T-helper 1 cell treated with Interleukin-12 subunit alpha and Interleukin-12 subunit beta and Interleukin-4 antibody, amounts not matched to agents 30 ng/mL and 1 ng/mL, for 36 hours (primary cell): ENCODE data around the gene CCDC57. TPM values are rescaled to one million over a fixed set of nuclear protein-coding genes. Genes with fewer than 3 reads are reported as not detected.
"Not testable (repeated sequence)": the region's sequence is repeated elsewhere in the genome, so short reads cannot be mapped to it uniquely, and the experiment has no call there.

Experiments
- intact Hi-C: fragments of 100-400 bp; cut with micrococcal nuclease; formaldehyde crosslinking; loops from one replicate; pipeline ENCODE4 v1.15.1; 2024
- total RNA-seq: library from RNA; stranded (reverse); gene quantifications from 2 replicates; pipeline ENCODE4 v1.2.3, GENCODE V29; 2022

CCDC57 gene
- total RNA-seq, 1 donor from 2014 or later = 75.3 TPM

DNA sequence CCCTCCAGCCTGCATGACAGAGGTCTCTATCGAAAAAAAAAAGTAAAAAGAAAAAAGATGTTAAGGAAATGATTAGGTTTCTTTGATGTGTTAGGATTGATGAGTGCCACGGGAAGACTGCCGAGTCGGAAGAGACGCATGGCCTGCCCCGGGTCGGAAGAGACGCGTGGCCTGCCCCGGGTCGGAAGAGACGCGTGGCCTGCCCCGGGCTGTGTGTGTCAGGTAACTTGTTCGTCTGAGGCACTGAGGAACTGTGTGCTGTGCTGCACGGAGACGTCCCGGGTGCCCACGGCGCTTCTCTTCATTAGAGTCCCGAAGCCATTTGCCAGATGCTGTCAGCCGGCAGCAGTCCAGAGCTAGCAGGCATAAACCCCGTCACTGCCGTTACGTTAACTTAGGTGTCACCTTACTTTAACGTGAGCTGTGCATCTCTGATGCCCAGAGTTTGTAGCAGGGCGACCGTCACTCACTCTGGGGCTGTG is 74.1 kb downstream of the CCDC57 start:
- intact Hi-C loops = no loop called here

DNA sequence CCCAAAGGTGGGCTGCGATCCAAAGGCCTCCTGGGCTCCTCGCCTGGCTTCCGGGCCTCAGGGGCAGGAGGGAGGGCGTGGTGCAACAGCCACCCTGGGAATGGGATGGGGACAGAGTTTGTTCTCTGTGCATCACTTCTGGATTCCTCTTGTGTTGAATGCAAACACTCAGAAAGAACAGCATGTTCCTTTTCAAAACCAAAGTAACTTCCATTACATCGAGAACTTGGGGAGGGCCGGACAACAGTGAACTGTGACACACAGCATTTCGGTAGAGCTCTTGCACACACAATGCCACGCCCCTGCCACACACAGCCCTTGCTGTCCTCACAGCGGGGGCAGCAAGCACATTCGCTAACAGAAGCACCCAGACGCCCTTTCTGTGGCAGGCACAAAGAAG is 78.5 kb downstream of the CCDC57 start:
- intact Hi-C loops = no loop called here

DNA sequence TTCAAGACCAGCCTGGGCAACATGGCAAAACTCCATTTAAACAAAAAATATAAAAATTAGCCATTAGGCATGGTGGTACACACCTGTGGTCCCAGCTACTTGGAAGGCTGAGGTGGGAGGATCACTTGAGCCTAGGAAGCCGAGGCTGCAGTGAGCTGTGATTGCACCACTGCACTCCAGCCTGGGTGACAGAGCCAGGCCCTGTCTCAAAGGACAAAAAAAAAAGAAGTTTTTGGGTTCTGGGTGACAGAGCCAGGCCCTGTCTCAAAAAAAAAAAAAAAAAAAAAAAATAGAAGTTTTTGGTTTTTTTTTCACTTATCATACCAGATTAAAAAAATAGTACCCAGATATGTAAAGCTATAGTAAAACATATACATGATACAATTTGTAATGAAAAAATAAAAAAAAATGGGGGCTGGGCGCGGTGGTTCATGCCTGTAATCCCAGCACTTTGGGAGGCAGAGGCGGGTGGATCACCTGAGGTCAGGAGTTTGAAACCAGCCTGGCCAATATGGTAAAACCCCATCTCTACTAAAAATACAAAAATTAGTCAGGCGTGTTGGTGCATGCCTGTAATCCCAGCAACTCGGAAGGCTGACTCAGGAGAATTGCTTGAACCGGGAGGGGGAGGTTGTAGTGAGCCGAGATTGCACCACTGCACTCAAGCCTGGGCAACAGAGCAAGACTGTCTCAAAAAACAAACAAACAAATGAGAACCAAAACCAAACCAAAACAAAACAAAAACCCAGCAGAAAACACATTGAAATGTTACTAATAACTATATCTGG is 79.3 kb downstream of the CCDC57 start:
- intact Hi-C loops = not testable (repeated sequence)

DNA sequence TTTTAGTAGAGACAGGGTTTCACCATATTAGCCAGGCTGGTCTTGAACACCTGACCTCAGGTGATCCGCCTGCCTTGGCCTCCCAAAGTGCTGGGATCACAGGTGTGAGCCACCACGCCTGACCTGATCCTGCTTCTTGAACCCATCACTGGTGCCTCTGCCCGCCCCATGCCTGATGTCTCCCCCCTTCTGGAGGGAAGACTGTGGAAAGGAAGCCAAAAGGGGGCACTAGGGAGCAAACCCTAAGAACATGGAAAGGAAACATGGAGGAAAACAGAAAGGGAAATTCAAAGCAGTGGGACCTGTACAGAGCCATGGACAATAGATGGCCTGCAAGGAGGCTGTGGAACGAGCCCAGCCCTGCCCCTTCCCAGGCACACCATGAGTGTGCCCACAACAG is 83.5 kb downstream of the CCDC57 start:
- intact Hi-C loops = no loop called here

DNA sequence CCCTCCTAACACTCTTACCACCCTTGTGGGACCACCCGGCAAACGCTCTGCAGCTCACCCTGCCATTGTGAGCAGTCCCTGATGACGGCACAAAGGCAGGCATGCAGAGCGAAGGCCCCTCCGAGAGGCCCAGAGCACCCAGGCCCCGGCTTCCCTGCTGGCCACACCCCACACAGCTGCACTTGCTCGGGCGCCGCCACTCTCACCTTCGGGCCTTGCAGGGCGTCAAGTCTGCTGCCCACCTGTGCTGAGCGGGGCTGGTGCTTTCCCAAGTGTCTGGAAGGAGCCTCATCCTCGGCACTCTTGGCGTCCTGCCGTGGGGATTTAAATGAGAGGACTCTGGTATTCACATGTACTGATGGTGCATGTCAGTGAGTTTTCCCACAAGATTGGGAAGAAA is 84.4 kb downstream of the CCDC57 start:
- intact Hi-C loops = no loop called here

DNA sequence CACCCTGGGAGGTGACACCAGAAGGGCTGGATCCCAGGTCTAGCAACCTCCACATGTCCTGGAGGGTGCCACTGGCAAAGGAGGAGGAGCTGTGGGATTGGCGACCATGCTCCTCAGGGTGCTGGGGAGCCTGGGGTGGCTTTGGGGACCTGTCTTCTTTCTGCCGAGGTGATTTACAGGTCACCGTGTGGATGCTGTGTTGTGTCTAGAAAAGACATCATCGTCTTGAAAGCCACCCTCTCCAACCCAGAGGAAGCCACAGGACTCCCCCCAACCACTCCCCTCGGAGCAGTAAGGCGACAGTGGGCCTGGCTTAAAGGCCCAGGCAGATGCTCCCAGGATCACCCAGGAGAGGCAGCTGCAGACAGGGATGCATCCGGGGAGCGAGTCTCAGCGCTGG is 84.9 kb downstream of the CCDC57 start:
- intact Hi-C loops = loop anchor here (2.0 kb wide), 1 partner anchor 27 kb away; no protein-coding TSS in a partner anchor

DNA sequence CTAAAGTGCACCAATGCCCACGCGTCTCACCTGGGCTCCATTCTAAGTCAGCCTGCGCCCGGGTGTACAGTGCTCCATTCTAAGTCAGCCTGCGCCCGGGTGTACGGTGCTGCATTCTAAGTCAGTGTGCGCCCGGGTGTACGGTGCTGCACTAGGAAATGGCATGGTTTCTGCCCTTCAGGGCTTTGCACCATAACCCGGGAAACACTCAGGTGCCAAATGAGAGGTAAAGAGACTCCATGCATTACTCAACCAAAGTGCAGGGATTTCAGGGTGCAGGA is 85.4 kb downstream of the CCDC57 start:
- intact Hi-C loops = loop anchor here (2.0 kb wide), 1 partner anchor 28 kb away; no protein-coding TSS in a partner anchor

DNA sequence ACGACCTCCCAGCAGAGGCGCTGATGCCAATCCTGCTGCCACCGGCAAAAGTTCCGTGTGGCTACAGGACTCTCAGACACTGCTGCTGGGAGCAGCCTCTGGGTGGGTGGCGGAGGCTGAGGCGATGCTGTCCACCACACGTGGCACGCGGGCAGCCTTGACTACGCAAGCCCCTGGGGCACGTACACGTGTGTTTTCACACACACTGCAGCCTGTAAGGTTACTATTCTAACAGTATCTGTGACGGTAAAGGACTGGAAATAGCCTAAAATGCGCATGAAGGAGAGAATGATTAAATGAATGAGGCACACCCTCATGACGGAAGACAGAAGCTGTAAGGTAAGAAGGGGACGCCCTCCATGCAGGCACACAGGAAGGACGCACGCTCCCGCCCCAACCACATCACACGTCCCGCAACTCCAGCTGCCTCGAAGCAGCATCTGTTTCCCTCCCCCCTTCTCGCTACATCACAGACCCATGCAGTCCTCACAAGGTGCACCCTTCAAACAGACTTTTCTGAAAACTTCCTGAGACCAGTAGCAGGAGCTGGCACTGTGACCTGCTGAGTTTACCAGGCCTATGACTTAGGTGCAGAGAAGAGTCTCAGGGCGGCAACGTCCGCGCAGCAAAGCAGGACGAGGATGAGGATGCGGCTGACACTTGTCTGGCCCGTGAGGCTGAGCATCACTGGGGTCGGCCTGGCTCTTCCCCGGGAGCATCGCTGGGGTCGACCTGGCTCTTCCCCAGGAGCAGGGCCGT is 85.9 kb downstream of the CCDC57 start:
- intact Hi-C loops = loop anchor here (1.0 to 2.0 kb wide), 3 partner anchors 20 to 28 kb away; partner anchors contain the start of gene FASN

DNA sequence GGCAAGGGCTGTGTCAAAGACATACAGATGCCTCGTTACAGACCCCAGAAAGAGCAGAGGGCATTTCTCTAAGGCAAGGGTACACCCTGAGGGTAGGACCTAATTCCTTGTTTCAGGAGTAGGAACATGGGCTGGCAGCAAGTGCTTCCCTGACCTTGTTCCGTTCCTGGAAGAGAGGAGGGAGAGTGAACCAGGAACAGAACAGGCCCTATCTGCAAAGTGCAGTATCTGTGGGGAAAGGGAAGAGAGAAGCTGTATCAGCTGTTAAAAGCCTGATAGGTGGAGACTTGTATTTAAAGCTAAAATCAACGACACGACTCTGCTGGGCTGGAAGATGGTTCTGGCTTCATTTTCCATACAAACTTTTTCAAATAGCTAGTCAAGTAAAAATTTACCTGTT is 88.5 kb downstream of the CCDC57 start:
- intact Hi-C loops = no loop called here

DNA sequence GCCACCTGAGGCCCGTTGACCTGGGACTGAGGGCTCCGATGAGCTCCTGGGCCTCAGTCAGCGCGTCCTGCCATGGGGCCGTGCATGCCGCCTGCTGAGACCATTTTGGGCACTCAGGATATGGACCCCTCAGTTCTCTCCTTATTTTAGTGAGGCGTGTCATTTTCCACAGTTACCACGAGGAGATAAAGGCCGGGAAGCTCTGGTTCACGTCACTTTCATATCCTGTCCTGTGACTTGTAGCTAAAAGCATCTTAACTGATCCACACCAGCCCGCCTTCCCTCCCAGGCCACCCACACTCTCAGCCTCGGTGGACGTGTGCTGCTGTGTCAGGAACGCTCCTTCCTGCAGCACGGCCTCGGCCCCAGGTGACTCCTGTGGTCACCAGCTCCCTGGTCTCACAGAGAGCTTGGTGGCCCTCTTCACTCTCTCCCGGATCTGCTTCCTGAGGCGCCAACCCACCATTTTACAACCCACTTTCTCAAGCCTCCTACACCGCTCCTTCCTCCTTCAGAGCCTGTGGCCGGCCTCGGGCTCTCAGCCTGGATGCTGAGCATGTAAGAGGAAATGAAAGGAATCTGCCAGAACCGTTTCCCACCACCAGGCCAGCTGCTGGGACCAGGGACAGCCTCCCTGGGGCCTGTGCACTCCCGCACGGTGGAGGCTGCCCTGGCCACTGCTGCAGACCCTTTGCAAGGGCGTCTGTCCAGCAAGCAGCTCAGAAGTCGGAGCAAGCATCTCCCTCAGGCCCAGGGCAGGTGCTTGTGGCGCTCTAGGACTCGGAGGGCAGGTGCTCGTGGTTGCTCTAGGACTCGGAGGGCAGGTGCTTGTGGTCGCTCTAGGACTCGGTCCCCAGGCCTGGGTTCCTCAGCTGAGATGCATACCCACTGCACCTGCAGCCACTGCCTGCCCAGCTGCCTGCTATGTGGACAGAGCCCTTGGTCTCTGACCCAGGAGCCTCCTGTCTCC is 90.7 kb downstream of the CCDC57 start:
- intact Hi-C loops = no loop called here

DNA sequence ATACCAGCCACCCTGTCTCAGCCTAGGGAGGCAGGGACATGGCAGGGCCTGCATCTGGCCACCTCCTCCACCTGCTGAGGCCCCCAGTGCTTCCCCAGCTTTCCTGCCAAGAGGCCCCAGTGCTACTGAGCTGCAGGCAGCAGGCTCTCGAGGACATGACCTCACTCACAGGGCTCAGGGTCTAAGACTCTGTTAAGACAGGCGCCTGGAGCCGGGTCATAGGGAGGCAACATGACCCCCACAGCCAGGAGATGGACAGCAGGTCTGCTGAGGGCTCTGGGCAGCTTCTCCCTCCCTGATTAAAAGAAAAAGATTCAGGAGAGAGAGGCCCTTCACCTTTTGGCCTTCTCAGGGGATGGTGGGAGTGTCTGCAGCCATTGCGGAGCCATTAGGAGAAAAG is 91.4 kb downstream of the CCDC57 start:
- intact Hi-C loops = no loop called here

DNA sequence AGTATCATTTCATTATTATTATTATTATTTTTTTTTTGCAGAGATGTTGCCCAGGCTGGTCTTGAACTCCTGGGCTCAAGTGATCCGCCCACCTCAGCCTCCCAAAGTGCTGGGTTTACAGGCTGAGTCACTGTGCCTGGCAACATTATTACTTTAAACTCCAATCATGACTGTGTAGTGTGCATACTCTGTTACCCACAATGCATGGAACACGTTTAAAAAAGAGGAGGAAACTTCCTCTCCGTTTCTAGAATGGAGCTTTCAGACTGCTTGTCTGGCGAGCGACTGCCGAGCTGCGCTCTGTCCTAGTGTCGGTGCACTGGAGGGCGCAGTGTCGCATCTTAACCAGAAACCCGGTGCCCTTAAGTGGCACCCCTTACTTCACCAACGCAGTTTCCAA is 92.5 kb downstream of the CCDC57 start:
- intact Hi-C loops = loop anchor here (1.0 kb wide), 1 partner anchor 20 kb away; no protein-coding TSS in a partner anchor

DNA sequence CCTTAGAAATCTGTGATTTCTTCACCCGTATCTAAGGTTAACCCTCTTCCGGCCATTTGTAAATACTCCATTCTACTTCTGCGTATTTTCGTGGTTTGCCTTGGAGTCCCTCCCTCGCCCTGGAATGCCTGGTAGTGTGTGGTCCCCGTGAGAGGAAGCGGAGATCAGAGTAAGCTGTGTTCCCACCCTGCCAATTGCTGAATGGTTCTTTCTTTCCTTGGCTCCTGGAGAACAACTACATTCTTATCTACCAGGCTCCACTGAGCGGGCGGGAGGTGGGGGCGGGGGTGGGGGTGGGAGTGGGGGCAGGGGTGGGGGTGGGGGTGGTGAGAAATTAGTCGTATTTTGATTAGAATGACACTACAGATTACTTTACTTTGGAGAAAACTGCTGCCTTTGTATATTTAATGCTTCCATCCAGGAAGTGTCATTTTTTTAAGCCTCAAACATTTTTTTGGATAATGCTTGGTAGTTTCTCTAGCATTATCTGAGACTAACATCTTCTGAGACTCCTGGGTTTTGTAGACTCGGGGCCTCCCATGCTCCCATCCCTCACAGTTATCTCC is 93.7 kb downstream of the CCDC57 start:
- intact Hi-C loops = no loop called here

DNA sequence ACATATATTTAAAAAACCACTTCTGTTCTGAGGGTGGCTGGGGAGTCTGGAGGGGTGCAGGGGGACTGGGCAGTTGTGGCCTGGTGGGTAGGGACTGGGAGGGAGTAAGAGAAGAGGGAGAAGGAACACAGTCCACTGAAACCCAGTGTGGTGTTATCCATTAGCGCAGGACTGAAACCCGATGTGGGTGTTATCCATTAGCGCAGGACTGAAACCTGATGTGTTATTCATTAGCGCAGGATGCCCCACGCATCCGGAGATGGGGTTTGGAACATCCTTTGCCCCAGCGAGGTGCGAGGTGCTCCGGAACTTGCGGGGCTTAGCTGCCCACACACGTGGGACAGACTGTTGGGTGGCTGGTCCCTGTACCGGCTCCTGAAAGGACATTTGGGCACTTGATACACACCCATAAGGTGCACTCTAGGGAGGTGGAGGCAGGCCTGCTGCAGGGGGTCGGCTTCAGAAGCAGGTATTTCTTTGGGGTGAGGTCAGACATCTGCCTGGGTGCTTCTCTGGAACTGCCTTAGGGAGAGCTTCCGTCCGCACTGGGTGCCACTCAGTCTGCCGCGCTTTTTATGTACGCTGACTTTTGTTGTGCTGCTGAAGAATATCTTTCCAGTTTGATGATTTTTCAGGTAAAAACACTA is 94.4 kb downstream of the CCDC57 start:
- intact Hi-C loops = no loop called here

DNA sequence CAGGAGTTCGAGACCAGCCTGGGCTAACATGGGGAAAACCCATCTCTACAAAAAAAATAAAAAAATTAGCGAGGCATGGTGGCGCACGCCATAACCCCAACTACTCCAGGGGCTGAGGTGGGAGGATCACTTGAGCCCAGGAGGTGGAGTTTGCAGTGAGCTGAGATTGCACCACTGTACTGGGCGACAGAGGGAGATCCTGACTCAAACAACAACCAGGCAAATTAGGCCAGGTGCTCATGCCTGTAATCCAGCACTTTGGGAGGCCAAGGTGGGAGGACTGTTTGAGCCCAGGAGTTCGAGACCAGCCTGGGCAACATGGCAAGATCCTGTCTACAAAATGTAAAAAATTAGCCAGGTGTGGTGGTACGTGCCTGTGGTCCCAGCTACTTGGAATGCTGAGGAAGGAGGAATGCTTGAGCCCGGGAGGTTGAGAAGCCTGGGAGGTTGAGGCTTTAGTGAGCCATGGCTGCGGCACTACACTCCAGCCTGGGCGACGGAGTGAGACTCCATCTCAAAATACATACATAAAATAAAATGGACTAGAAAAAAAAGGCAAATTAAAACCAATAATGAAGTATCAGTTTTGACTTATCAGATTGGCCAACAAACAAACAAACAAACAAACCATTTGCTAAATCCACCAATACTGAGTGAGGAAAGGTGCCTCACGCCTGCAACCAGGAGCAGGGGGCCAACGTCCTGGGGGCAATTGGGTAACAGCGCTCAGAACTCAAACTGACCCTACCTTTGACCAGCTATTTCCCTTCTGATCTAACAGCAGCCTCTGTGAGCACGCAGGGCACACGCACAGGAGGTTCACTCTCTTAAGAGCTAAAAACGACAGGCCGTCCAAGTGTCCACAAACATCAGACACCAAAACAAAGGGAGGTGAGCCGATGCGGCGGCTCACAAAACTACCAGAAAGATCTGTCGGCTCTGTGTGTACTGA is 95.2 kb downstream of the CCDC57 start:
- intact Hi-C loops = no loop called here

DNA sequence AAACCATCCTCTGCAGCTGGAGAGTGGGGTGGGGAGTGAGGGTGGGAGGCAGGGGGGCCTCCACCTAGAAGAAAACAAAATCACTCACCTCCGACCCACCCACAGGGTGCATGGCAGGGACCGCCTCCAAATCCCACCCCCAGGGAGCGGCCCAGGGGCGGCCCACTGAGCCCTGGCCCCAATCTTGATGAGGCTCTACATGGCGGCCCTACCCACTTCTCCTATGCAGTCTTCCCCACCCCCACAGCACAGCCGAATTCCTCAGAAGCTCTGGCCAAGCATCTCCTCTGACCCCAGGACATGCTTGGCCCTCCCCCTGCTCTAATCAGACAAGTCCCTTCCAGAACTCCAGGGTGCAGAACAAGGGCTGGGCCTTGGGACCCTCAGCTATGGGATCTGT is 96.4 kb downstream of the CCDC57 start:
- intact Hi-C loops = no loop called here

DNA sequence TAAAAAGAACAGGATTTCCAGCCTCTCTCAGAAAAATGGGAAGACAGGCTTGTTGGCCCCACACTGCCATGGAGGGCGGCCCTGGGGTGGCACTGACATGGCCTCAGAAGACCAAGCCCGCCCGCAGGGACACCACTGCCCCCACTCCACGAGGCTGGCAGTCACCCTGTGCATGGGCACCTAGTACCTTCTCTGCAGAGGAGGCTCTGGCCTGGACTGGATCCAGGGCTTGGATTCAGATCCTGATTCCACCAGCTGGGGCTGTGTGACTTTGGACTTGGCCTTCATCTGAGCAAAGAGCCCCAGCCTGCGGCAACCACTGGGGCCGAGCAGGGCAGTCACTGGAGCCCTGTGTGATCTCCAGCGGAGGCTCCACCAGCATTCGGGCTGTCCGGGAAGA is 97.8 kb downstream of the CCDC57 start:
- intact Hi-C loops = no loop called here

DNA sequence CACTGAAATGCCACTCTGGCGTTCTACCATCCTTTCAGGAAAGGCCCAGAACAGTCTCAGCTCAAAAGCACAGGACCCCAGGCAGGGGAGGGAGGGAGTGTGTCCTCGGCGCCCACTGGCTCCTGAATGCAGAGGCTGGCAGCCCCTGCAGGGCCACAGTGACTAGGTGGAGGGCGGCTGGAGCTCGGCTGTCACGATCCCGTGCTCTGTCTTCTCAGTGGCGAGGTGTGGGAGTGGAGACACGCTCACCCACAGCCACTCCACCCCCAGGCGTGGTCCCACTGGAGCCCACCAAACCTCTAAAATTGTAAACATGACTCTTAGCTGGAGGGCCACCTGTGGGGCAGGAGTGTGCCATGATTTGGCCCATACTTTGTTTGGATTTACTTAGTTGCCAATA is 98.2 kb downstream of the CCDC57 start:
- intact Hi-C loops = no loop called here

DNA sequence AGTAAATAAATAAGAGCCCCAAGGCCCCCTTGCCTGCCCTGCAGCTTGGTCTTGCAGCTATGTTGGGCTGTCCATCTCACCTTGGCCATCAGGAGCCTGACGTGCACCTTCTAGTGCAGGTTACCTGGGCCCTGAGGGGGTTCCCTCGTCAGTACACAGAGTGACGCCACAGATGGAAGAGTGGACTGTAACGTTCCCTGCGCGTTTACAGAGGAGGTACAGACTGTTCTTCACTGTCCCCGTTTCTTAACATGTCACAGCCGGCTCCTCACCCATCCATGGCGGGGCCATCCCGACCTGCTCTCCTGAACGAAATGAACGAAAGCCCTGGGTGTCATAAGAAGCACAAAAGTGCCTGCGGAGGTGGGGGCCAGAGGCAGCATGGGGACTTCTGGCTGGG is 98.7 kb downstream of the CCDC57 start:
- intact Hi-C loops = no loop called here

DNA sequence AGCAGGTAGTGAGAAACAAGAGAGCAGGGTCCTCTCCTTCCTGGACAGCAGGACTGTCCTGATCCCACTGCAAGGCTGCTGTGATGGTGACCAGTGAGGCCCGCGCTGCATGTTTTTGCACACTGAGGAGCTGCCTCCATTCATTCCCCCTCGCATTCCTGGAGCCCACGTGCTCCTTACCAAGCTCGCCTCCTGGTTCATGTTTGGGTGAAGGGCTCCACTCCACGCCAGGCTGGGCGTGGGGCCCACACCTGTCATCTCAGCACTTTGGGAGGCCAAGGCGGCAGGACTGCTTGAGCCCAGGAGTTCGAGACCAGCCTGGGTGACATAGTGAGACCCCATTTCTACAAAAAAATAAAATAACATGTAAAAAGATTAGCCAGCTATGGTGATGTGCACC is 99.2 kb downstream of the CCDC57 start:
- intact Hi-C loops = no loop called here
